ENCODE results near the gene GALE. TPM values are rescaled to one million over a fixed set of nuclear protein-coding genes. Genes with fewer than 3 reads are reported as not detected.
"Not testable (repeated sequence)": the region's sequence is repeated elsewhere in the genome, so short reads cannot be mapped to it uniquely, and the experiment has no call there.

Gene GALE
- total RNA-seq (ENCODE audit: unreplicated experiment), result 33.9 TPM
- long read RNA-seq, transcript GALE-216 (12 exons, 1,566 nt), result major isoform, 16 of 30 reads
- long read RNA-seq, partial matches to known transcripts, result 1 of 30 reads
- long read RNA-seq, other reads (novel, unspliced or antisense), result 12 of 30 reads

DNA sequence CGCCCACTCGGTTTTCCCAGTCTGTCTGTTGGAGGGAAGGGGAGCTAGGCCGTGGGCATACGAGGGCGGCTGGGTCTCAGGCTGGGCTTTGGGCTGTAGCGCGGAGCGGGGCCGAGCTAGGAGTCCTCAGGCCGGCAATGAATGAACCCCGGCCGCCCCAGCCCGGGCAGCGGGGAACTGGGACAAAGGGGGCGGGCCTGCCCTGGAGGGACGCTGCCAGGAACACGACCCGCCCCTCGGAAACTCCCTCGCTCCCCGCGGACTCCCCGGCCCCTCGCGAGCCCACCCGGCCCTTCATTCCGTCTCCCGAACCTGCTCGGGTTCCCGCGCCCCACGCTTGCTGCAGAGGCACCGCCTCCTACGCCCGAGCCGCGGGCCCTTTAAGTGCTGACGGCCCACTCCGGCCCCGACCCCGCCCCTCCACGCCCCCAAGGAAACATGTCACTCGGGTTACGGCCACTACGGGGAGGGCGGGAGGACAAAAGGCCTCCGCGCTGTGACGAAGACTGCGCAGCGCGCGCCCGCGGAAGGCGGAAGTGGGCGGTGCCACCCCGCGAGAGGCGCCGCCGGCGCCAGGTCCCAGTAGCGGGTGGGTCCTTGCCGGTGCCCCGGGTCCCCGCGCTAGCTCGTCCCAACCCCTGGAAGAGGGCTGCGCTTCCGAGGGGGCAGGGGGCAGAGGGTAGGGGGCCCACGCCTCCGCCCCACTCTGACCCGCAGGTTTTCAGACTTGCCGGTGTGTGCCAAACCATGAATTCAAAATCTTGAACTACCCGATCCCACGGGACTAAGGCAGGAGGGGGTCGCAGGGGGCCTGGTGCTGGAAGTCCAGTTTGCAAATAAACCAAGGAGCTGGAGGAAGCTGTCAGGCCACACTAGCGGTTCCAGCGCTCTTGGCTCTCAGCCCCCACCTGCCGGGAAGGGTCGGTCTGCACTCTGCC, at the start of gene GALE:
Gene GALE (minus strand): TSS at position 355 of the 938 bp plus-strand sequence. CDS start 1,747 bp downstream, outside the sequence.
- Mint-ChIP-seq H3K27me3 (ENCODE audit: unreplicated experiment) (peaks cover 5% of the 10 kb centered on the region), H3K4me3 (ENCODE audit: unreplicated experiment) (peak within 1 kb of the TSS; percentile 94), H3K9me3 (ENCODE audit: unreplicated experiment) (no peaks in the 10 kb centered on the region), H3K36me3 (ENCODE audit: low read depth, unreplicated experiment) (peaks cover 4% of the 10 kb centered on the region), H3K27ac (ENCODE audit: unreplicated experiment) (peak within 1 kb of the TSS; percentile 94), H3K4me1 (ENCODE audit: unreplicated experiment) (peaks cover 5% of the 10 kb centered on the region)
- peak; percentile 88 for DNase-seq (ENCODE audit: low spot score)
- TF ChIP-seq, protein P1, sequence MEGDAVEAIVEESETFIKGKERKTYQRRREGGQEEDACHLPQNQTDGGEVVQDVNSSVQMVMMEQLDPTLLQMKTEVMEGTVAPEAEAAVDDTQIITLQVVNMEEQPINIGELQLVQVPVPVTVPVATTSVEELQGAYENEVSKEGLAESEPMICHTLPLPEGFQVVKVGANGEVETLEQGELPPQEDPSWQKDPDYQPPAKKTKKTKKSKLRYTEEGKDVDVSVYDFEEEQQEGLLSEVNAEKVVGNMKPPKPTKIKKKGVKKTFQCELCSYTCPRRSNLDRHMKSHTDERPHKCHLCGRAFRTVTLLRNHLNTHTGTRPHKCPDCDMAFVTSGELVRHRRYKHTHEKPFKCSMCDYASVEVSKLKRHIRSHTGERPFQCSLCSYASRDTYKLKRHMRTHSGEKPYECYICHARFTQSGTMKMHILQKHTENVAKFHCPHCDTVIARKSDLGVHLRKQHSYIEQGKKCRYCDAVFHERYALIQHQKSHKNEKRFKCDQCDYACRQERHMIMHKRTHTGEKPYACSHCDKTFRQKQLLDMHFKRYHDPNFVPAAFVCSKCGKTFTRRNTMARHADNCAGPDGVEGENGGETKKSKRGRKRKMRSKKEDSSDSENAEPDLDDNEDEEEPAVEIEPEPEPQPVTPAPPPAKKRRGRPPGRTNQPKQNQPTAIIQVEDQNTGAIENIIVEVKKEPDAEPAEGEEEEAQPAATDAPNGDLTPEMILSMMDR (IDR thresholded peaks at IDR 0.05; ENCODE audit: unreplicated experiment), result no peak

DNA sequence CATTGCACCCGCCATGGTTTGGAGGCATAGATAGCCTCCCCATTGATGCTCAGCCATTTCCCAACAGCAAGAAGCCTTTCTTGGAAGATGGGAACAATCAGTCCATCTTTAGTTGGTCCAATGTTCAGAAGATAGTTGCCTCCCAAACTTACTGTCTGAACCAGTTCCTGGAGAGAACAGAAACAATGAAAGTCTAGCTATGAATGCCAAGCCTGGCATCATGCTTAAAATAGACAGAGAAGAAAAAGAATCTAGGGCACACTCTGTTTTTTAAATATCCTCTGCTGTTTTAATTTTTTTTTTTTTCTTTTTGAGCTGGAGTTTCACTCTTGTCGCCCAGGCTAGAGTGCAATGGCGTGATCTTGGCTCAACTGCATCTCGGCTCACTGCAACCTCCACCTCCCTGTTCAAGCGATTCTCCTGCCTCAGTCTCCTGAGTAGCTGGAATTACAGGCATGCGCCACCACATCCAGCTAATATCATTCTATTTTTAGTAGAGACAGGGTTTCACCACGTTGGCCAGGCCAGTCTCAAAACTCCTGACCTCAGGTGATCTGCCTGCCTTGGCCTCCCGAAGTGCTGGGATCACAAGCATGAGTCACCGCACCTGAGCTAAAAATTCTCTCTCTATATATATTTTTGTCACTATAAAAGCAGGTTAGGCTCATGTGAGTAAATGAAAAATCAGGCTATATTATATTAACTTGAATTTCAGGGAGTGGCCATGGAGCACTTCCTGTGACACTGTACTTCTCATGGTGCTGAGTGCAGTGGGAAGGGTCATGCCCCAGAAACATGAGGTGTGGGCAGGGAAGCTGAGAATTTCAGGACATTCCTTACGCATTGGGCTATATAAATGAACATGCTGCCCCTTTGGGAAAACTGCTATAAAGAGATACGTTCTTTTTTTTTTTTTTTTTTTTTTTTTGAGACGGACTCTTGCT, 48.4 kb upstream of the GALE start:
- TF ChIP-seq, protein P1 (IDR thresholded peaks at IDR 0.05; ENCODE audit: unreplicated experiment), result no peak
- Mint-ChIP-seq H3K4me1 (ENCODE audit: unreplicated experiment) (peaks cover 10% of the 10 kb centered on the region), H3K27me3 (ENCODE audit: unreplicated experiment) (peaks cover 1% of the 10 kb centered on the region), H3K4me3 (ENCODE audit: unreplicated experiment) (no peak overlapping the region), H3K27ac (ENCODE audit: unreplicated experiment) (no peak overlapping the region), H3K9me3 (ENCODE audit: unreplicated experiment) (peaks cover 7% of the 10 kb centered on the region), H3K36me3 (ENCODE audit: low read depth, unreplicated experiment) (peaks cover 26% of the 10 kb centered on the region)
- DNase-seq (ENCODE audit: low spot score), result no peak

DNA sequence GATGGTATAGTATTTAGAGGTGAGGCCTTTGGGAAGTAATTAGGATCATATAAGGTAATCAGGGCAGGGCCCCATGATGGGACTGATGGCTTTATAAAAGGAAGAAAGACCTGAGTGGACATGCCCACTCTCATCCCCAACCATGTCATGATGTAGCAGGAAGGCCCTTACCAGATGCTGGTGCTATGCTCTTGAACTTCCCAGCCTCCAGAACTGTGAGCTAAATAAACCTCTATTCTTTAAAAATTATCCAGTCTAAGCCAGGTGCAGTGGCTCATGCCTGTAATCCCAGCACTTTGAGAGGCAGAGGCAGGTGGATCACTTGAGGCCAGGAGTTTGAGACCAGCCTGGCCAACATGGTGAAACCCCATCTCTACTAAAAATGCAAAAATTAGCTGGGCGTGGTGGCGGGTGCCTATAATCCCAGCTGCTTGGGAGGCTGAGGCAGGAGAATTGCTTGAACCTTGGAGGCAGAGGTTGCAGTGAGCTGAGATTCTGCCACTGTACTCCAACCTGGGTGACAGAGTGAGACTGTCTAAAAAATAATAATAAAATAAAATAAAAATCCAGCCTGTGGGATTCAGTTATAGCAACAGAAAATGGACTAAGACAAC, 47.0 kb upstream of the GALE start:
- not testable (repeated sequence) for H3K27ac Mint-ChIP-seq (ENCODE audit: unreplicated experiment); DNase-seq (ENCODE audit: low spot score); H3K4me3 Mint-ChIP-seq (ENCODE audit: unreplicated experiment); H3K27me3 Mint-ChIP-seq (ENCODE audit: unreplicated experiment); H3K4me1 Mint-ChIP-seq (ENCODE audit: unreplicated experiment); H3K9me3 Mint-ChIP-seq (ENCODE audit: unreplicated experiment)
- peaks cover 23% of the 10 kb centered on the region for H3K36me3 Mint-ChIP-seq (ENCODE audit: low read depth, unreplicated experiment)

DNA sequence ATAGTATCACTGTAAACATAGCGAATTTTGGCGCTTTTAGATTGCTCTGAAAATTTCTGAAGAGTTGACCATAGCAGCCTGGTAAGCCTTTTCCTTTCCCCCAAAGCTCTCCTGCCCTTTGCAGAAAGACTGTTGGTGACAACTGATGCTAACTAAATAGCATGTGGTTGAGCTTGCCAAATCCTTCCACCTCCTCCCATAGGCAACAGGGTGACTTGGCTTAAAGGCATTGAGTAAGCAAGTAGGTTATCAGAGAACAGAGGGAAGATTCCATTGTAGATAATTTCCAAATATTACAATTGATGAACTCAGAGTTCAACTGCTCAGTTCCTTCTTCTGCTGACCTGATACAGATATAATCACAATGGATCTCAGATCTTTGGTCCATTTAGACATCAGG, 44.6 kb upstream of the GALE start:
- TF ChIP-seq, protein P1 (IDR thresholded peaks at IDR 0.05; ENCODE audit: unreplicated experiment), result no peak
- Mint-ChIP-seq H3K4me3 (ENCODE audit: unreplicated experiment) (no peak overlapping the region), H3K4me1 (ENCODE audit: unreplicated experiment) (peaks cover 7% of the 10 kb centered on the region), H3K36me3 (ENCODE audit: low read depth, unreplicated experiment) (peaks cover 20% of the 10 kb centered on the region), H3K27ac (ENCODE audit: unreplicated experiment) (no peak overlapping the region), H3K9me3 (ENCODE audit: unreplicated experiment) (peaks cover 7% of the 10 kb centered on the region), H3K27me3 (ENCODE audit: unreplicated experiment) (no peaks in the 10 kb centered on the region)
- no peak for DNase-seq (ENCODE audit: low spot score)

DNA sequence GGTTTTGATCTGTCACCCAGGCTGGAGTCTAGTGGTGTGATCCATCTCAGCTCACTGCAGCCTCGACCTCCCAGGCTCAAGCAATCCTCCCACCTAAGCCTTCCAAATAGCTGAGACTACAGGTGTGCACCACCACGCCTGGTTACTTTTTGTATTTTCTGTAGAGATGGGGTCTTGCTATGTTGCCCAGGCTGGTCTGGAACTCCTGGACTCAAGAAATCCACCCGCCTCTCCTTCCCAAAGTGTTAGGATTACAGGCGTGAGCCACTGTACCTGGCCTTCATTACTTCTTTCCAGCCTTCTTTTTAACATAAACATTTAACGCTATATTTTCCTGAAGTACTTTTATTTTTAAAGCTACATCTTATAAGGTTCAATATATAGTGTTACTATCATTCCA, 43.1 kb upstream of the GALE start:
- no peak for DNase-seq (ENCODE audit: low spot score)
- no peak overlapping the region for H3K4me3 Mint-ChIP-seq (ENCODE audit: unreplicated experiment)
- no peaks in the 10 kb centered on the region for H3K27me3 Mint-ChIP-seq (ENCODE audit: unreplicated experiment)
- peaks cover 7% of the 10 kb centered on the region for H3K4me1 Mint-ChIP-seq (ENCODE audit: unreplicated experiment)
- TF ChIP-seq, protein P1 (IDR thresholded peaks at IDR 0.05; ENCODE audit: unreplicated experiment), result no peak
- peaks cover 7% of the 10 kb centered on the region for H3K9me3 Mint-ChIP-seq (ENCODE audit: unreplicated experiment)
- H3K36me3 Mint-ChIP-seq (ENCODE audit: low read depth, unreplicated experiment), result peaks cover 20% of the 10 kb centered on the region
- H3K27ac Mint-ChIP-seq (ENCODE audit: unreplicated experiment), result no peak overlapping the region

All from endothelial cell (in vitro differentiated cells).